Activated CD4-positive, CD25-positive, alpha-beta regulatory T cell treated with anti-CD3 and anti-CD28 coated beads, Interleukin-2, amount 50 U/mL, for 24 hours (primary cell): ENCODE data around the gene FAM47E.
A peak's percentile ranks its signal among the peaks of the same experiment; 100 is the strongest.

Experiments used
- ATAC-seq, 2 donors: fragments of 150-1000 bp; cut with Tn5 transposase; one replicate each; pipeline ENCODE4 v1.10.0; 2021; ENCODE audit warnings: mild to moderate bottlenecking in 1 of 2, moderate library complexity in 1 of 2

FAM47E gene, protein sequence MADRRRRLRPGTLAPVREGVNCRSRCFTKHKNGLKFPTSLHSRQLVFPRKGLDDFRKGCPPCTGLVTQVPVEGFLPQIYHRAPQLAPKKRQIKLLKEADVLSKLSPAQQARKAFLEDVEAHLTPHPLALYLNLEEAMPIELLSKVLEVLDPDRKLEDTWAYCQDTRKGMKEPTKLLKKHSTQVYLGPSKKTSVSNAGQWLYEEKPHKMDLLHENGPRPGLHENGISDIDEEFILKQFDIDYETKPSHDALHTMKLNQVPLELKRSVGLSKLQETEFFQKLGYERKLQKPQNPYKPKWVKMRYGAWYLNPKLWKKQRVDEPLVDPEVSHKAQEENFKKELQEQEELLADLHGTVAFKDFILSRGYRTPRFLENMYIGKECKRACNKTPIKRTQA

DNA sequence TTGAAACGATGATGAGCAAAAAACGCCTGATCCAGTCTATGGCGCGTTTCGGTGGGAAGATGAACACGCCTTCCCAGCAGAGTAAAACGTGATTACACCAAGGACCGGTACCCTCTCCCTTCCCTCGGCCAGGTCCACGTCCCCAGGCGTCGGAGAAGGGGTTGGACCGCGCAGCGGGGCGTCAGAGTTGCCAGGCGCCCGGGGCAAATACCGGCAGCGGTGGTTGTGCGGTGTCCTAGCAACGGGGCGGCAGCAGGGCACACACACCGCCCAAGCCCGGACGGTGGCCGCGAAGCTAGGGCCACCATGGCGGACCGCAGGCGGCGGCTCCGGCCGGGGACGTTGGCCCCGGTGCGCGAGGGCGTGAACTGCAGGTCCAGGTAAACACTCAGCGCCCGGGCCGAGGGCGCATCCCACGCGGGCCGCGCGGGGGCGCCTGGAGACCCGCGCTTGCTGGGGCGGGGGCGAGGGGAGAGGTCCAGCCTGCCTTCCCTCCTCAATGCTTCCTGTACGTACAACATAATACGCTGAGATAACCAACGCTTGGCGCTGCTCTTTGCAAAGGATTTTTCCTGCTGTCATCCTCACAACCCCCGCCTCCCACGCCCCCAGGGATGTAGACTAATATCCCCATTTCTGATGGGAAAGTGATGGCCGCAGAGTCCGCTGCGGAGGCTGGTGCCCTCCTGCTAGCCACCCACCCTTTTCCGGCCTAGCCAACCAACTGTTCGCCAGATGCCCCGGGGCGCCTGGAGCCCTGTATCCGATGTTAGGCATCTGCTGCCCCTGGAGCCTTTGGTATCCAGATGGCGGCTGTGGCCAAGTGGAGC lies at the start of gene FAM47E:
Gene FAM47E (plus strand): TSS at position 281 of the 830 bp plus-strand sequence. CDS start 26 bp downstream, at position 307.
- ATAC-seq: peak in 1 of 2 donors; percentile 38

DNA sequence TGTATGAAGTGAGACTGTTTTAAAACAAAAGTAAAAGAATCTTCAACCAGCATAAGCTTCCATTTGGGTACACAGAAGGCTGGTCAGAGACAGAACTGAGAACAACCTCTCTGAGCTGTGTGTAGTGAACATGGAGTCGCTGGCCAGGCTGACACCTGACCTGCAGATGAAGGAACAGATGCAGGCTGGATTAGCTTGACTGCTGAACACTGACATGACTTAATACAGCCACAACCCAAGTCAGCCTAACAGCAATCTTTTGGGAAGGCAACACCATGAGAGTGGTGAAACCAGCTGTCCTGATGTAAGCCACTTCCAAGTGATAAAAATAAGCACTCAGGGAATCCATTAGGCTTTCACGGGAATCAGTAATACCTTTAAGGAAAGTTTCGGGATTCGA lies 48.0 kb upstream of the FAM47E start:
- ATAC-seq: no peak

DNA sequence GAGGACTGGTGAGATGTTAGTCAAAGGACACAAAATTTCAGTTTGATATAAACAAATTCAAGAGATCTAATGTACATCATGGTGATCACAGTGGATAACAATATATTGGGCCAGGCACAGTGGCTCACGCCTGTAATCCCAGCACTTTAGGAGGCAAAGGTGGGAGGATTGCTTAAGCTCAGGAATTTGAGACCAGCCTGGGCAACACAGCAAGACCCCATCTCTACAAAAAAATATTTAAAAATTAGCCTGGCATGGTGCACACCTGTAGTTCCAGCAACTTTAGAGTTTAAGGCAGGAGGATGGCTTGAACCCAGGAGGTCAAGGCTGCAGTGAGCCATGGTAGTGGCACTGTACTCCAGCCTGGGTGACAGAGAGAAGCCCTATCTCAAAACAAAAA lies 46.6 kb upstream of the FAM47E start:
- ATAC-seq: no peak

DNA sequence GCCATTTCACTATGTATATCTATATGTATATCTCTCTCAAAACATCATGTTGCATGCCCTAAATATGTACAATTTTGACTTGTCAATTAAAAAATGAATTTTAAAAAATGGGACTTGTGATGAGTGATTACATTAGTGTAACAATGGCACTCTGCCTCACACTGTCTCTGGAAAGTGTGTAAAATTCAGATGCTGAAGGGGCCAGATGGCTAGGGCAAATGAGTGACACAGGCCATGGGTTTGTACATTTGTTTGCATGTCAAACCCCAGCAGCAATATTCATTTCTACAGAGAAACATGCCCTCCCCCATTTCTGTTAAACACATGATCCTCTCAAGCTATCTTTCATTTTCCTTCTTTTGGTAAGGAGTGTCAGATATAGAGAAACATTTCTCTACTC lies 46.0 kb upstream of the FAM47E start:
- no peak for ATAC-seq

DNA sequence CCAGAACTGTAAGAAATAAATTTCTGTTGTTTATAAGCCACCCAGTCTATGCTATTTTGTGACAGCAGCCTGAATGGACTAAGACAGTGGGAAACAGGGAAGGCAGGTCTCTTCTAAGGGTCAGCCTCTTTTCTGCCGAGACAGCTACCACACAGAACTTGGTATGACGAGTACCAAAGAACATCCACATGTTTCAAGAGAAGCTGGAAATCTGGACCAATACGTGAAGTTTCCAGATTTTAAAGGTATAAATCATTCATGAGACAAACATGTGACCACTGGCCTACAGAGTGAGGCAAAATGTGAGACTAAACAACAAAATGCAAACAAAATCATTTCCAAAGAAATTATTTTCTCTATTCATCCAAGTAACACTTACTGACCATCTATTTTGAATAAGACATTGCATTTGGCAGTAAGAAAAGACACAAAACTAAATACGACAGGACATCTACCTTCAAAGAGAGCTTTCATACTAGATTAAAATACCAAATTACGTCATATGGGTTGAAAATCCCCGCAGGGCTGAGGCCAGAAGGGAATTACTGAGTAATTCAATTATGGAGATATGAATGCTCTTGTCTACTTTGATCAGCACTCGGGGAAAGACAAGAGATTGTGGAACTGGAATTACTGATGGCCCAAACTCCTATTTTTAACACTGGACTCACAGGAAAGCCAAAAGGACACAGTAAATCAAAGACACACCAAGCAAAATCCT lies 45.1 kb upstream of the FAM47E start:
- ATAC-seq: no peak

DNA sequence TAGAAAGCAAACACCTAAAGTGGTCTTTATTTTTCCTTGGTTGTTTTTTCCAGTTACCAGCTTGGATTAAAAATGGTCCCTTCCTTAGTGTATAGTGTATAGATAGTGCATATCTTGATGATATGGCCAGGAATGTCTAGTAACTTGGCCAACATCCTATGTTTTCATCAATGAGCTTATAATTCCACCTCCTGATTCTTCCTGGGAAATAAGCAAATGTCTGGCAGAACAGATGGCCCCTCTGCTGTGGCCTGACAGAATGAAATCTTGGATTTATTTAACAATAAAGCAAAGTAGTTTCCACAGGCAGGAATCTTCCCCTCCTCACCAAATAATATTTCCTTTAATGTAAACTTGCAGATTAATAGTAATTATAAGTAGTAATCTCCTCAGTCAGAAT lies 44.0 kb upstream of the FAM47E start:
- ATAC-seq: no peak

DNA sequence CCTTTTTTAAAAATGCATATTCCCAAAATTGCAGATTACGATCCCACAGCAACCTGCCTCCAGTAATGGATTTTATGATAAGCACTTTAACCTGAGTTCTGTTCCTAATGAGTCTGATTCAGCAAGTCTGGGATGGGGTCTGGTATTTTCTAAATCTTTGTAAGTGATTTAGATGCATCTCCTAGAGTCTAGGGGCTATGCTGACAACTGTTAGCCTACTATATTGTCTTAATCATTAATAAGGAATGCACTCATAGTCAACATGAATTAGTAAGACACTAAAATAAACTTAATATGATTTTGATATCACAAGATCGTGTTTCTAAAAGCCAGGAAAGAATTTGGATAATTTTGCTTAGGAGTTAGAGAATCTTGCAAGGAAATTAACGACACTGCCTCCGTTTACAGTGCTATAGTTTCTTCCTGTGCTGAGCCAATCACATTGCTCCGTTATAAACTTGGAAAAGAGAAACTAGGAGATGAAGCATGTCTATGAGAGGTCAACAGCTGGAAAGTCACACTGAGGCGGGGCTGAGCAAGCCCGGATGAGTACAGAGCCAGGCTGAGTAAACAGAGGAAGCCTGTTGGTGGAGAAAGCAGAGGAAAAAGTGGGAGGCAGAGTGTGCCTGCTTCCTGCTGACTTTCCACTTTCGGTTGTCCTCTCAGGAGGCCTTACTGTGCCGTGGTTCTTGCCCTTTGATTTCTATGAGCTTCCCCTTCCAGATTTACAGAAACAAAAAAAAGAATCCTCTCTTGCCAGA lies 43.3 kb upstream of the FAM47E start:
- no peak for ATAC-seq

DNA sequence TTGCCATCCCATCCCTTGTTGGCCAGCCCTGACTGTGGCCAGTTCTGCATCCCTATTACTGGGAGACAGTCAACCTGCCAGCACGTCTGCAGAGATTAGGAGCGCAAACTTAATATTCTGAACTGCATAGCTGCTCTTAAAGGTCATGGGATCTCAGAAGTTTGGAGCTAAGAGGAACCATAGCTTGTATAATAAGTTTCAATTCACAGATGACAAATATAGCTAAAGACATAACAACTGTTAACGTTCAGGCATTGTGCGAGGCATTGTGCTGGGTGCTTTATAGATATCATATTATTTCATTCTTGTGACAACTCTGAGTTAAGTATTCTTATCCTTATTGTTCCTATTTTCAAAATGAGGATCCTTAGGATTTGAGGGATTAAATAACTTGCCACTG lies 41.6 kb upstream of the FAM47E start:
- ATAC-seq: no peak

DNA sequence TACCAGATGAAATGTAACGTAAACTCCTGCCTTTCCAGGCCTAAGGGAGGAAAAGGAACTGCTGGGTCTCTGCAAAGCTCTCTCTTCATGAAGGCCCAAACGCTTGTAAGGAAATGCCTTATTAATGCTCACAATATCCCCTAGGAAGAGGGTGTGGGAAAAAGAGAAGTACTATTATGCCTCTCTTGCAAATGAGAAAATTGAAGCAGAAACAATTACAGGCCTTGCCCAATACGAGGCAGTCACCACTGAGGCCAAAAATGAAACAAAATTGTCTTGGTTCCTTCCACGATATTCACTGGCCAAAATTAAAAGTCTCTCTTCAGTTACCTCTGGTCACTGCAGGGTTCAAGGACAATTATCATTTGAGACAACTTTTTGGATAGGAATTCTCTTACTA lies 41.1 kb upstream of the FAM47E start:
- ATAC-seq: no peak

DNA sequence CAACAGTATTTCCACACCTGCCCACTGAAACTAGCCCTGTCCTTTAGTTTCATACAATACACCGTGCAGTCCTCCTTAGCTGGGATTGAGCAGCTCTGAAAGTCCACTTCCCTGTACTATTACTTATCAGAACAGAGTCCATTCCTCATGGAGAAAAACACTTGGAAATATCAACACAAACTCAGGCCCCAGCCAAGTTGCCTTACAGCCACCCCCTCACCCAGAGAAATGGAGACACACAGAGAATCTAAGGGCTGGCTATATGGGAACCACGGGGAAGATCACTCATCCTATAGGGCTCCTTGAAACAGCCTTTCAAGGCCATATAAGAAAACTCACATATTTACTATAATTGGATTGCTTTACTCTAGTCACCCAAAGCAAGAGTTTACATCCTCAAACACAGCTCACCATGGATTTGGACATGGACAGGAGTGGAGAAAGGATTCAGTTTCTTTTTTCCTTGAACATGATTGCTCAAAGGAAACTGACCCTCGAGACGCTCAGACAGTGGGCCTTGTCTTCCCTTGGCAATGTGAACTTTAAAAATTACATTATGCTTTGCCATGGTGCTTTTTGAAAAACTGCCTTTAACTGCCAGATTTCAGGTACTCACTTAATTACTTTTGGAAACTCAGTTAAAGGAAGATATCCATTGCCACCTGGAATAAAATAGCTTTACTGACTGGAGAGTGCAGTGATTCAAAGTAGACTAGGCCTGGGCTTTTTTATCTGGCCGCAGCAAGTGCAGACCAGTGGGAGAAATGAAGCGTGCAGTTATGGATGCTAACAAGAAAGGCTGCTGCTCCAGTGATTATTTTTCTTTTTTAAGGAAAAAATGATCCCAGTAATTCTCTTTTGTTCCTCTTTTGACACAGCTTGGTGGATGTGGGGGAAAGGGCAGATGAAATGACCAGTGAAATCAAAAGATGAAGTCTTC lies 39.5 kb upstream of the FAM47E start:
- no peak for ATAC-seq

DNA sequence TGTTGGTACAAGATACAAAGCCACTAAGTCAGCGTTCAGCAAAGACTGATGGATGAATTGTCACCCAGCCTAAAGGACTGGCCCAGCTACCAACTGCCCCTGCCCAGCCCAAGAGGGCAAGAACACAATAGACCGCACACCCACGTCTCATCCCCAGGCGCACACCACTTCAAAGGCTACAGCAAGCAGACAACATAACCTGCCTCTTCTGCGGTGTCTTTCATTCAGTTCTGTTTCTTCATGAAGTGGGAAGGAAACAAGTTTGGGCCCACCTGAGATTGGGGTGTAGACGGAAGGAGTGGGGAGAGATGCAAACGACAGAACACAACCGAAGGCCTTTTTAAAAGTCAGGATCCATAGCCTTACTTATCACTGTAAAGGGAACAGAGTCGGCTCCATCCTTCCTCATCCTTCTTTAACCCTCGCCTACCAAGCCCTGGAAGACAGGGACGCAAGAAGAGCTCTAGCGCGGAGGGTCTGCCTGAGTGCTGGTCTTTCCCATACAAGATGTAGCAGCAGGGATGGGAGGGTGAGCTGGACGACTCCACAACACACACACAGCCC lies 38.6 kb upstream of the FAM47E start:
- ATAC-seq: peak in 1 of 2 donors; percentile 9

DNA sequence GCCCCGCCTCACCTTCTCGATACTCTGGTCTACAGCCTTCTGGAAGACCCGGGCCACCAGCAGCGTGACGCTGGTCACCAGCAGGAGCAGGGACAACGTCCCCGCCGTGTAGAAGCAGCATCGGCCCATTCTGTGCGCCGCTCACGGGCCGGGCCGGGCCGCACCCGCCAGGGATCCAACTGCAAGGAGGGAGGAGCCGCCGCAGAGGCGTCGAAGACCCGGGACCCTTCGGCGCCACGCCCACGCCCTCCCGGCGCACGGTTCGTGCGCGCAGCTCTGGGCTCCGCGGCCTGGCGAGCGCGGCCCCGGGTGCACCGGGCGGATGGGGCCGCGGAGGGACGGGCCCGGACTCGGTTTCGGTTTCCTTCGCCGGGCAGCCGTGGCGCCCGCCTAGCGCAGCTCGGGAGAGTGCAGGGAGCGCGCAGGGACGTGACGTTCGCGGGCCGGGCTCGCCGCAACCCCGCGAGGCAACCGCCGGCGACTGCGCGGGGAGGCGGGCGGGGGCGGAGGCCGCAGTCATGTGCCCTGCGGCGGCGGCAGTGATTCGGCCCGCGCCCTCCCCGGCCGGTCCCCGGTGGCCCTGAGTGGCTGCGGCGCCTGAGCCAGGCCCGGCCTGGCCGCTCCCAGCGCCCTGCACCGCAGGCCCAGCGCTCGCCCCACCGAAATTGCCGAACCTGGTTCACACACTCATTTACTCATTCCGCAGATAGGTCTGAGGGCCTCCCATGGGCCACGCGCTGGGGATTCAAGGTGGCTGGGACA lies 37.9 kb upstream of the FAM47E start, which contains the start of gene SCARB2:
Gene SCARB2 (minus strand): TSS at position 410 of the 762 bp plus-strand sequence. CDS start 281 bp downstream, at position 129.
- peak; percentile 74 to 78 for ATAC-seq

DNA sequence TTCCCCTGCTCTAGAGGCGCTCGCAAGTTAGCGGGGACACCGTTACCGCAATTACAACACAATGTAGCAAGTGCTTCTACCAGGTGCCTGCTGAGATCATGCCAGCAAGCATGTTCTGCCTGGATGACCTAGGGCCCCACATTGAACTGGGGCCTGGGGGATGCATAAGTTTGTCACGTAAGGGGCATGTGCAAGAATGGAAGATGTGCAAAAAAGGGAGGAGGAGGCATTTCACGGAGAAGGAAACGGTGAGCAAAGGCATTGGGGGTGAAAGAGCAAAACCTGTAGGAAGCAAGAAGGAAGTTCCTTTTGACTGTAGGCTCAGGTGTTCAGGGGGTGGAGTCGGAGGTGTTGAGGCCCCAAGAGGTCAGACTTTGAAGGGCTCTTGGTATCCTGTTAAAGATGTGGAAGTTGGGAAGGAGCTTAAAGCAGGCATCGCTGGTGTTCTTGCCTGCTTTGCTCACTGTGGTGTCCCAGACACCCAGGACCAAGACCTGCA lies 37.3 kb upstream of the FAM47E start:
- peak in 1 of 2 donors; percentile 1 for ATAC-seq

DNA sequence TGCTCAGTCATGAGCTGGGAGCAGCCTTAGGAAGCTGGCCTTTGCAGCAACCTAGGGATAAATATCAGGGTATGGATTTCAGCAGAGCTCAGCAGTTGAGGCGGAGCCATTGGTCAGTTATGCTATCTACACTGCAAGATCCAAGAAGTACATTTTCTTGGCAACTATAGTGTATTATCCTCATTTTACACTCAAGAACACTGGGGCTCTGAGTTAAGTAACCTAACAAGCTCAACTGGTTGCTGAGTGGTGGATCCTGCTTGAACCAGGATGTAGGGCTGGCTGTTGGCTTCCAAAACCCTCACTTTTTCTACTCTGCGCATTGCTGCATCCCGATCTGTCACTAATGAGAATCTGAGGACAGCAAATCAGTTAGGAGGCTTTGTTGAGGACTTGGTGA lies 36.4 kb upstream of the FAM47E start:
- no peak for ATAC-seq

DNA sequence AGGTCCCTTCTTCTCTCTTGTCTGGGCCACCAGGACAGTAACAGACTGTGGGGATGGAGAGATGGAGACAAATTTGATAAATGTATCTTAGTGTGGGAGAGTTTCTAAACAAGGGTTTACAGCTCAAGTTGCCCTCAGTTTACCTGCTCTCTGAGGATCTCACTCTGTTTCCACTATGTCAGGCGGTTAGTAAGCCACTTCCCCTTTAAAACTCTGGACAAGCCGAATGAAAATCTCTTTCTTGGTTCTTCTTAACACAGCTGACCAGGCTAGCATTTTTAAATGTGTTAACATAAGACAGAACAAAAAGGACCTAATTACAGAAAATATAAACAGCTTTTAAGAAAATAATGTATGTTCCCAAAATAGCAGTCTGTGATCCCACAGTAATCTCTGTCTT lies 35.0 kb upstream of the FAM47E start:
- ATAC-seq: no peak

DNA sequence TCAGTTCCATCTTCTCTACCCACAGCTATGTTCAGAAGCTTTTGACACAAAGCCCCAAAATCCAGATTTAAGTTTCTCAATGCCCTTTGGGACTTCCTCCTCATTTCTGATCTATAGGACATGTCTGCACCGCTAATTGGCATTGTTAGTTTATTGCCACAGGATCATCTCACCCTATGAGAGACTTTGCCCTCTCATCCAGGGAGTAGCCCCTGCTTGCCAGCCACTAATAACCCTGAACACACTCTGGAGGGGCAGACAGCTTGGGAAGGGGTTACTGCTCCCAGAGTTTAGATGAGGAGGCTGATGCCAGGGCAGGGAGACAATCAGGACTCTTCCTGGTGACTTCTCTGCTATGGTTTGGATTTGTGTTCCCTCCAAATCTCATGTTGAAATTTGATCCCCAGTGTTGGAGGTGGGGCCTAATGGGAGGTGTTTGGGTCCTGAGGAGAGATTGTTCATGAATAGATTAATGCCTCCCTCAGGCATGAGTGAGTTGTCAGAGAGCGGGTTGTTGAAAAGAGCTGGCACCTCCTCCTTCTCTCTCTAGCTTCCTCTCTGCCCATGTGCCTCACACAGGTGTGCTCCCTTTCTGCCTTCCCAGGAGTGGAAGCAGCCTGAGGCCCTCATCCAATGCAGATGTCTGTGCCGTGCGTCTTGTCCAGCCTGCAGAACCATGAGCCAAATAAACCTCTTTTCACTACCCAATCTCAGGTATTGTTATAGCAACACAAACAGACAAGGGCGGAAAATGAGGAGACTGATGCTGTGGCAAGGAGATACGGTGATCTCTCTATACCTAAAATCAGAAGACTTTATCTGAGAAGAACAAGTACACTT lies 34.3 kb upstream of the FAM47E start:
- no peak for ATAC-seq

DNA sequence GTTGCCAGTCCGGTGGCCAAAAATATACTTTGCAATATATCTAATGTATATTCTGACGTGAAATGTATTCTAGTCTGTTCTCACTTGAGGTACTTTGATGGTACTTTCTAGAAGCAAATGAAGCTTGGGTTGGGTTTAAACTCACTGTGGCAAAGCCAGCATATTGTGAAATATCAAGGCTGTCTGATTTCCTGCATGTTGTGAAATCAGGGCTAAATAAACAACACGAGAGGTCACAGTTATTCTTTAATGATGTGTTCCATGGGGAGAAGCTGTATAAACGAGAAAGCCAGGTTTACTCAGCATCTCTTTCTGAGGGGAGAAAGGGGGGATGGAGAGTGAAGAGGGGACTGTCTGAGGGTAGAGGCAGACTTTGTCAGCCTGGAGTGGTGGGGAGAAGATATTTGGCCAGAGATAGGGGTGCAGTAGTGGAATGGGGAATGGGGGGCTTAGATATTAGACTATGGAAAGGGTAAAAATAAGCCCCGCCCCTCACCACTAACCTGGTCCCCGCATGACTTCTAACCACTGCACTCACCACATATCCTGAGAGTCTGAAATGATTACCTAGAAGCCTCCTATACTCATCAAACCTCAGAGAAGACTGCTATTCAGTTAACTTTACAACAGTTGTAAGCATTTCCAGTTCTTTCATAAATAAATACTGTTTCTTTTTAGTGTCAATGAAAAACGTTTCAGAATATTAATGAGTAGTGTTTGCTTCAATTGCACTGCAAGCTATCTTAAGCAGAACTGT lies 32.0 kb upstream of the FAM47E start:
- no peak for ATAC-seq

DNA sequence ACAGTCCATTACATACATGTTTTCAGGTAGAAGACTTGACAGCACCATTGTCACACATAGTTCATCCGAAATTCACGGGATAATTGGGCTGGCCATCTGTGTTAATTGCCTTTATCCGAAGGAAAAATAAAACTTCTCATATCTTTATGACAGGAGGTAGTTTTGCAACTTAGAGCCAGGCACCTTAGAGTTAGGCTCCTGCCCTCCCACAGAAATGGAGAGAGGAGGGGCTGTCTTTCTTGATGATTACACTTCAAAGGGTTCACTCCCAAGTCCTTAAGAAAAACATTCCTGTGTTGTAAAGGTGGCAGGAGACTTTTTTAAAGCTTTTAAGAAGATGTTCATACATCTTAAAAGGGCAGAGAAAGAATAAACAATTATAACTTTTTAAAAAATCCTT lies 27.4 kb upstream of the FAM47E start:
- no peak for ATAC-seq
